GM19035 (cell line): ENCODE data around the gene NAA40.

Experiments used
- ATAC-seq: cut with Tn5 transposase; IDR thresholded peaks from one replicate; pipeline ENCODE4 v1.9.1; 2021; ENCODE audit not compliant: unreplicated experiment

NAA40 gene

GRCh38 chr11:63985812-63986155 is 47.0 kb downstream of the NAA40 start:
- ATAC-seq: peak; percentile 40

- peak; percentile 91 for ATAC-seq
Measured at GRCh38 chr11:63986156-63986931, 47.5 kb downstream of the NAA40 start, which contains the start of gene OTUB1. OTUB1 (plus strand) TSS chr11:63986438; CDS start chr11:63986457, 19 bp downstream.

GRCh38 chr11:63986932-63987513 is 48.2 kb downstream of the NAA40 start:
- no peak for ATAC-seq

GRCh38 chr11:63991558-63991957 is 52.8 kb downstream of the NAA40 start:
- no peak for ATAC-seq

- ATAC-seq: no peak
Measured at GRCh38 chr11:63993100-63993499, 54.3 kb downstream of the NAA40 start.

GRCh38 chr11:63993993-63994392 is 55.2 kb downstream of the NAA40 start:
- ATAC-seq: no peak

- no peak for ATAC-seq
Measured at GRCh38 chr11:63996512-63996911, 57.7 kb downstream of the NAA40 start.

GRCh38 chr11:63997104-63997700 is 58.4 kb downstream of the NAA40 start:
- no peak for ATAC-seq

- no peak for ATAC-seq
Measured at GRCh38 chr11:63997801-63998337, 59.1 kb downstream of the NAA40 start.

- no peak for ATAC-seq
Measured at GRCh38 chr11:63998558-63999348, 60.0 kb downstream of the NAA40 start.

- no peak for ATAC-seq
Measured at GRCh38 chr11:63999349-64000025, 60.7 kb downstream of the NAA40 start.

- peak; percentile 58 for ATAC-seq
Measured at GRCh38 chr11:64000026-64000739, 61.4 kb downstream of the NAA40 start.

GRCh38 chr11:64000740-64001483 is 62.1 kb downstream of the NAA40 start:
- ATAC-seq: no peak

- ATAC-seq: no peak
Measured at GRCh38 chr11:64001484-64002420, 63.0 kb downstream of the NAA40 start.

GRCh38 chr11:64003807-64004589 is 65.2 kb downstream of the NAA40 start:
- no peak for ATAC-seq

- no peak for ATAC-seq
Measured at GRCh38 chr11:64004590-64004984, 65.8 kb downstream of the NAA40 start.

GRCh38 chr11:64005691-64006090 is 66.9 kb downstream of the NAA40 start:
- ATAC-seq: no peak
